Endothelial cell of umbilical vein (primary cell): ENCODE measurements around the gene IFI27. TPM values are rescaled to one million over a fixed set of nuclear protein-coding genes. Genes with fewer than 3 reads are reported as not detected.

ENCODE experiments used
- BruUV-seq: library from RNA; stranded (reverse); fragments of 400-500 nt; replicated peaks from 2 replicates; lab custom pipeline; 2021; lab: Mats Ljungman, UMichigan
- CTCF ChIA-PET: fragments of 300-600, 350-600 bp; sonication (Branson Sonifier 250); formaldehyde crosslinking; loops from one replicate; lab custom pipeline; 2021; ENCODE audit warnings: antibody characterized with exemption, inconsistent platforms; lab: Charles Lee
- POLR2A ChIA-PET: fragments of 300-600, 350-600 bp; sonication (Branson Sonifier 250); formaldehyde crosslinking; loops from one replicate; lab custom pipeline; 2021; ENCODE audit warnings: antibody characterized with exemption, inconsistent platforms; lab: Charles Lee
- DNase-seq: peaks from one replicate; pipeline ENCODE4 v3.0.0-alpha.2; 2011; ENCODE audit warnings: low read depth, low spot score
- FAIRE-seq: peaks from 2 replicates; lab custom pipeline; 2011; peaks lifted over from hg19 to GRCh38; lab: Jason Lieb, UNC
- H2AFZ ChIP-seq: 2 replicates; pipeline ENCODE4 v1.6.0; 2012; ENCODE audit warnings: low read depth, low read length, control low read depth, inconsistent platforms
- H3K27ac ChIP-seq: 2 replicates; pipeline ENCODE4 v1.5.1; 2011; ENCODE audit warnings: low read depth, mild to moderate bottlenecking, control low read depth, low read length, moderate library complexity; ENCODE audit not compliant: insufficient read depth
- H3K27me3 ChIP-seq, 2 experiments: 2 replicates each; pipeline versions ENCODE4 v1.6.0 to v1.6.1; 2011; ENCODE audit warnings: low read length in 2 of 2, mixed read lengths in 1 of 2; ENCODE audit not compliant: control insufficient read depth in 2 of 2, insufficient read depth in 2 of 2
- H3K36me3 ChIP-seq, 2 experiments: 2 replicates in 1 of 2; 3 replicates in 1 of 2; pipeline ENCODE4 v1.5.1; 2011; ENCODE audit warnings: low read length in 2 of 2, mild to moderate bottlenecking in 1 of 2, moderate library complexity in 1 of 2; ENCODE audit not compliant: control insufficient read depth in 2 of 2, insufficient read depth in 2 of 2; ENCODE audit errors: extremely low read depth in 1 of 2
- H3K4me1 ChIP-seq: 3 replicates; pipeline ENCODE4 v1.5.1; 2011; ENCODE audit warnings: mild to moderate bottlenecking, low read length; ENCODE audit not compliant: control insufficient read depth, insufficient read depth; ENCODE audit errors: extremely low read depth
- H3K4me2 ChIP-seq: 2 replicates; pipeline ENCODE4 v1.6.1; 2011; ENCODE audit warnings: low read length, control low read depth, mixed read lengths; ENCODE audit not compliant: insufficient read depth
- H3K4me3 ChIP-seq, 3 experiments: fragments of 200-600 bp in 1 of 3; sonication (generic), shearing (Covaris generic) in 1 of 3; replicated peaks in 1 of 3; 2 replicates each; pipeline ENCODE4 v1.5.1; 2011 to 2016; ENCODE audit warnings: control low read depth in 3 of 3, low read length in 3 of 3, mild to moderate bottlenecking in 2 of 3, inconsistent platforms in 1 of 3, low read depth in 1 of 3, moderate library complexity in 1 of 3; ENCODE audit not compliant: insufficient read depth in 1 of 3
- H3K79me2 ChIP-seq: 2 replicates; pipeline ENCODE4 v1.6.0; 2012; ENCODE audit warnings: low read length, inconsistent platforms; ENCODE audit not compliant: control insufficient read depth, insufficient read depth
- H3K9ac ChIP-seq: replicated peaks from 2 replicates; pipeline ENCODE3; 2011; ENCODE audit warnings: low read length, control low read depth; ENCODE audit not compliant: insufficient read depth; ENCODE audit errors: extremely low read depth
- H3K9me1 ChIP-seq: replicated peaks from 3 replicates; pipeline ENCODE4 v1.6.0; 2011; ENCODE audit warnings: mild to moderate bottlenecking, low read length; ENCODE audit not compliant: control insufficient read depth, insufficient read depth; ENCODE audit errors: extremely low read depth
- H3K9me3 ChIP-seq: replicated peaks from 2 replicates; pipeline ENCODE4 v1.5.1; 2012; ENCODE audit warnings: low read length, inconsistent platforms; ENCODE audit not compliant: control insufficient read depth, insufficient read depth
- H4K20me1 ChIP-seq: replicated peaks from 2 replicates; pipeline ENCODE3; 2011; ENCODE audit warnings: mild to moderate bottlenecking, low read length; ENCODE audit not compliant: control insufficient read depth, insufficient read depth; ENCODE audit errors: extremely low read depth
- EZH2 ChIP-seq: IDR thresholded peaks from 2 replicates; pipeline ENCODE4 v1.6.1; 2012; ENCODE audit warnings: borderline replicate concordance, low read depth, mild to moderate bottlenecking, moderate library complexity, low read length, inconsistent platforms; ENCODE audit not compliant: severe bottlenecking
- FOS ChIP-seq: IDR thresholded peaks from 2 replicates; pipeline ENCODE4 v1.6.1; 2011; ENCODE audit warnings: mild to moderate bottlenecking, low read length, moderate library complexity, borderline replicate concordance; ENCODE audit not compliant: insufficient read depth
- GATA2 ChIP-seq: IDR thresholded peaks from 2 replicates; pipeline ENCODE4 v1.7.0; 2011; ENCODE audit warnings: low read depth, mild to moderate bottlenecking, moderate library complexity, mixed read lengths, low read length; ENCODE audit not compliant: insufficient read length, insufficient read depth
- JUN ChIP-seq: IDR thresholded peaks from 2 replicates; pipeline ENCODE4 v1.6.1; 2011; ENCODE audit warnings: borderline replicate concordance, low read depth; ENCODE audit not compliant: insufficient read length, insufficient read depth
- MAX ChIP-seq: IDR thresholded peaks from 2 replicates; pipeline ENCODE4 v1.6.1; 2011; ENCODE audit not compliant: insufficient read depth, insufficient read length
- MYC ChIP-seq: IDR thresholded peaks from one replicate; pipeline ENCODE4 v1.6.1; 2011; ENCODE audit warnings: mild to moderate bottlenecking, low read depth, low read length
- POLR2A ChIP-seq: IDR thresholded peaks from 2 replicates; pipeline ENCODE4 v1.6.1; 2012; ENCODE audit warnings: low read depth, mild to moderate bottlenecking, control low read depth, low read length
- POLR2AphosphoS5 ChIP-seq: IDR thresholded peaks from 2 replicates; pipeline ENCODE4 v1.6.1; 2012; ENCODE audit warnings: low read depth, mild to moderate bottlenecking, control low read depth, low read length, moderate library complexity; ENCODE audit not compliant: insufficient read depth
- dilution Hi-C: fragments of 300-500 bp; cut with MboI; formaldehyde crosslinking; loops from one replicate; pipeline ENCODE4 v1.15.0; 2019; ENCODE audit warnings: low sequenced_read_pairs; ENCODE audit not compliant: extremely low pct_ligation_motif_present
- intact Hi-C: fragments of 100-400 bp; cut with micrococcal nuclease; formaldehyde crosslinking; loops from one replicate; pipeline ENCODE4 v1.10.0; 2022
- polyA plus RNA-seq, 4 experiments: library from polyadenylated mRNA; depleted of rRNA in 3 of 4; stranded (reverse) in 3 of 4; unstranded in 1 of 4; fragments of >200 nt; gene quantifications; 2 replicates each; pipeline versions ENCODE4 v1.2.1 to v1.2.3, GENCODE V29; 2011 to 2012; ENCODE audit warnings: missing spikeins in 1 of 4
- total RNA-seq: library from RNA; stranded (reverse); gene quantifications from 2 replicates; pipeline ENCODE4 v1.2.3, GENCODE V29; 2021
- TF ChIP-seq, protein P1 (sequence below), 2 donors: IDR thresholded peaks; 1 replicate in 1 of 2; 2 replicates in 1 of 2; pipeline ENCODE4 v1.5.1; 2011; ENCODE audit warnings: low read length in 2 of 2, mild to moderate bottlenecking in 2 of 2, moderate library complexity in 2 of 2, control low read depth in 1 of 2, inconsistent platforms in 1 of 2, low read depth in 1 of 2; ENCODE audit not compliant: insufficient read depth in 1 of 2; ENCODE audit errors: extremely low read depth in 1 of 2

Gene IFI27
- total and polyA plus RNA-seq, 2 donors (not counting 3 experiments of a cell fraction or from before 2014, with no cell fraction given), result 126 to 1,265 TPM

DNA sequence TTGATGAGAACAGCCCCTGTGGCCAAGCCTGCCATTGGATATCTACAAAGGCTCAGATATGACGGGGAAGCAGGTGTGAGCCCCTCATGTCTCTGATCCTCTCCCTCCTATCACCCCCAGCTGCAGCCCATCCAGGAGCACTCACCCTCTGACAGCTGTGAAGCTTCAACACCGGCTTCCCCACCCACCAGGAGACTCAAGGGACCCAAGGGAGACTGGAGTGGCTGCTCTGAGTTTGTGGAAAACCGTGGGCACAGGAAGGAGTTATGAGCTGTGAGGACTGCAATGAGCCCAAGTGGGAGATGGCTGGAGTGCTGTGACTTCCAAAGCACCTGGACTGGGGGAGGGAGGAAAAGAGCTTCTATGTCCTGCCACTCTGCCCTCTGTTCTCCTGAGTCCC, 10.9 kb downstream of the IFI27 start:
- CTCF ChIA-PET, result interaction anchor here (0.8 to 1.9 kb wide), 2 partner anchors 11 to 15 kb away, joined by 3 to 7 read pairs; no protein-coding TSS in a partner anchor
- no peak overlapping the region for H3K27ac ChIP-seq
- H3K79me2 ChIP-seq, result no peaks in the 10 kb centered on the region
- no peak for DNase-seq
- H2AFZ ChIP-seq, result no peak overlapping the region
- dilution Hi-C loops, result no loop called here
- POLR2A ChIA-PET, result no interaction called here
- no peak overlapping the region for H3K4me2 ChIP-seq
- H4K20me1 ChIP-seq, result no peaks in the 10 kb centered on the region
- TF ChIP-seq GATA2 (no peak), JUN (no peak), EZH2 (no peak), FOS (no peak)
- TF ChIP-seq, protein P1, sequence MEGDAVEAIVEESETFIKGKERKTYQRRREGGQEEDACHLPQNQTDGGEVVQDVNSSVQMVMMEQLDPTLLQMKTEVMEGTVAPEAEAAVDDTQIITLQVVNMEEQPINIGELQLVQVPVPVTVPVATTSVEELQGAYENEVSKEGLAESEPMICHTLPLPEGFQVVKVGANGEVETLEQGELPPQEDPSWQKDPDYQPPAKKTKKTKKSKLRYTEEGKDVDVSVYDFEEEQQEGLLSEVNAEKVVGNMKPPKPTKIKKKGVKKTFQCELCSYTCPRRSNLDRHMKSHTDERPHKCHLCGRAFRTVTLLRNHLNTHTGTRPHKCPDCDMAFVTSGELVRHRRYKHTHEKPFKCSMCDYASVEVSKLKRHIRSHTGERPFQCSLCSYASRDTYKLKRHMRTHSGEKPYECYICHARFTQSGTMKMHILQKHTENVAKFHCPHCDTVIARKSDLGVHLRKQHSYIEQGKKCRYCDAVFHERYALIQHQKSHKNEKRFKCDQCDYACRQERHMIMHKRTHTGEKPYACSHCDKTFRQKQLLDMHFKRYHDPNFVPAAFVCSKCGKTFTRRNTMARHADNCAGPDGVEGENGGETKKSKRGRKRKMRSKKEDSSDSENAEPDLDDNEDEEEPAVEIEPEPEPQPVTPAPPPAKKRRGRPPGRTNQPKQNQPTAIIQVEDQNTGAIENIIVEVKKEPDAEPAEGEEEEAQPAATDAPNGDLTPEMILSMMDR (IDR thresholded peaks at IDR 0.05; ENCODE audit: extremely low read depth in 1 of 2, insufficient read depth in 1 of 2, low read depth in 1 of 2, low read length in 2 of 2), result no peak
- no peaks in the 10 kb centered on the region for H3K36me3 ChIP-seq
- H3K9me1 ChIP-seq, result no peaks in the 10 kb centered on the region
- FAIRE-seq, result no peak
- no peak overlapping the region for H3K4me3 ChIP-seq
- no peaks in the 10 kb centered on the region for H3K27me3 ChIP-seq
- no TSS peak for BruUV-seq
- H3K4me1 ChIP-seq, result no peaks in the 10 kb centered on the region
- H3K9ac ChIP-seq, result no peak overlapping the region
- intact Hi-C loops, result no loop called here
- H3K9me3 ChIP-seq, result no peaks in the 10 kb centered on the region

- Histone ChIP-seq H3K4me2 (no peak overlapping the region), H3K4me1 (no peaks in the 10 kb centered on the region), H3K9me1 (no peaks in the 10 kb centered on the region), H3K9me3 (no peaks in the 10 kb centered on the region), H4K20me1 (no peaks in the 10 kb centered on the region), H3K36me3 (no peaks in the 10 kb centered on the region), H3K9ac (no peak overlapping the region), H3K27ac (no peak overlapping the region), H3K4me3 (no peak overlapping the region), H3K79me2 (no peaks in the 10 kb centered on the region), H3K27me3 (no peaks in the 10 kb centered on the region), H2AFZ (no peak overlapping the region)
- dilution Hi-C loops (no loop called here), intact Hi-C loops (no loop called here)
- TF ChIP-seq EZH2, result no peak
- TF ChIP-seq POLR2A, result no peak
- TF ChIP-seq JUN, result no peak
- no peak for TF ChIP-seq FOS
- TF ChIP-seq POLR2AphosphoS5, result no peak
- no peak for TF ChIP-seq MYC
- no peak for TF ChIP-seq MAX
- TF ChIP-seq GATA2, result no peak
- TF ChIP-seq, protein P1 (IDR thresholded peaks at IDR 0.05; ENCODE audit: extremely low read depth in 1 of 2, insufficient read depth in 1 of 2, low read depth in 1 of 2, low read length in 2 of 2), result no peak
- BruUV-seq, result no TSS peak
- POLR2A ChIA-PET, result no interaction called here
- CTCF ChIA-PET, result interaction anchor here (1.9 kb wide), 1 partner anchor 10 kb away, joined by 7 read pairs; no protein-coding TSS in a partner anchor
- FAIRE-seq (no peak), DNase-seq (no peak)
These were observed 11.9 kb downstream of the IFI27 start for GRCh38 chr14:94122438-94122837.
